ENCODE results near the gene CSAG2. TPM values are rescaled to one million over a fixed set of nuclear protein-coding genes. Genes with fewer than 3 reads are reported as not detected.
"Not testable (repeated sequence)": the region's sequence is repeated elsewhere in the genome, so short reads cannot be mapped to it uniquely, and the experiment has no call there.

The CSAG2 gene
- not detected for total RNA-seq (2021; fragmentation: NEBNext Ultra II Directional; extraction: Animal tissue kit (Norgen Biotek cat#: 25700))
- long read RNA-seq, result 0 reads

- not testable (repeated sequence) for H3K4me3 Mint-ChIP-seq; H3K27ac Mint-ChIP-seq; H3K4me1 Mint-ChIP-seq (ENCODE audit: low read depth); H3K9me3 Mint-ChIP-seq; DNase-seq; H3K27me3 Mint-ChIP-seq (ENCODE audit: insufficient read depth); H3K36me3 Mint-ChIP-seq (ENCODE audit: low read depth)
Observed at GRCh38 chrX:152709173-152709572, at the start of gene CSAG2. Gene CSAG2, minus strand, starts transcription at chrX:152709273. Its CDS starts 161 bp downstream, at chrX:152709112.

GRCh38 chrX:152754871-152755270 lies 45.8 kb upstream of the CSAG2 start:
- not testable (repeated sequence) for H3K27ac Mint-ChIP-seq; H3K4me1 Mint-ChIP-seq (ENCODE audit: low read depth); H3K27me3 Mint-ChIP-seq (ENCODE audit: insufficient read depth); H3K9me3 Mint-ChIP-seq; H3K36me3 Mint-ChIP-seq (ENCODE audit: low read depth); DNase-seq; H3K4me3 Mint-ChIP-seq

GRCh38 chrX:152753686-152754650 lies 44.9 kb upstream of the CSAG2 start, which contains the start of gene MAGEA2:
Gene MAGEA2, minus strand, starts transcription at chrX:152753842. Its CDS starts 2,479 bp downstream, at chrX:152751363.
- H3K9me3 Mint-ChIP-seq; H3K36me3 Mint-ChIP-seq (ENCODE audit: low read depth); H3K4me3 Mint-ChIP-seq; H3K4me1 Mint-ChIP-seq (ENCODE audit: low read depth); H3K27me3 Mint-ChIP-seq (ENCODE audit: insufficient read depth); H3K27ac Mint-ChIP-seq; DNase-seq: not testable (repeated sequence)

- TF ChIP-seq CTCF (IDR thresholded peaks at IDR 0.05), result no peak
- no peaks in the 10 kb centered on the region for H3K36me3 Mint-ChIP-seq (ENCODE audit: low read depth)
- H3K4me1 Mint-ChIP-seq (ENCODE audit: low read depth), result no peaks in the 10 kb centered on the region
- H3K4me3 Mint-ChIP-seq, result no peak overlapping the region
- H3K27ac Mint-ChIP-seq, result no peak overlapping the region
- H3K27me3 Mint-ChIP-seq (ENCODE audit: insufficient read depth), result peaks cover 2% of the 10 kb centered on the region
- H3K9me3 Mint-ChIP-seq, result no peaks in the 10 kb centered on the region
- no peak for DNase-seq
Observed at GRCh38 chrX:152738560-152738959, 29.5 kb upstream of the CSAG2 start.

- not testable (repeated sequence) for H3K4me3 Mint-ChIP-seq
Observed at GRCh38 chrX:152736528-152736927, 27.5 kb upstream of the CSAG2 start.

GRCh38 chrX:152735860-152736511 lies 26.9 kb upstream of the CSAG2 start:
- H3K27me3 Mint-ChIP-seq (ENCODE audit: insufficient read depth), result no peaks in the 10 kb centered on the region; the same call in 1 of the 2 replicates
- DNase-seq, result no peak
- no peak overlapping the region for H3K27ac Mint-ChIP-seq
- no peaks in the 10 kb centered on the region for H3K36me3 Mint-ChIP-seq (ENCODE audit: low read depth)
- TF ChIP-seq CTCF (IDR thresholded peaks at IDR 0.05), result no peak
- H3K9me3 Mint-ChIP-seq, result no peaks in the 10 kb centered on the region
- no peaks in the 10 kb centered on the region for H3K4me1 Mint-ChIP-seq (ENCODE audit: low read depth)
- H3K4me3 Mint-ChIP-seq, result no peak overlapping the region

More at GRCh38 chrX:152736528-152736927, 27.5 kb upstream of the CSAG2 start:
- not testable (repeated sequence) for H3K9me3 Mint-ChIP-seq; H3K36me3 Mint-ChIP-seq (ENCODE audit: low read depth); H3K4me1 Mint-ChIP-seq (ENCODE audit: low read depth); DNase-seq; H3K27me3 Mint-ChIP-seq (ENCODE audit: insufficient read depth); H3K27ac Mint-ChIP-seq

- DNase-seq, result no peak
- H3K9me3 Mint-ChIP-seq, result no peaks in the 10 kb centered on the region
- H3K4me1 Mint-ChIP-seq (ENCODE audit: low read depth), result no peaks in the 10 kb centered on the region
- no peaks in the 10 kb centered on the region; the same call in 1 of the 2 replicates for H3K27me3 Mint-ChIP-seq (ENCODE audit: insufficient read depth)
- H3K4me3 Mint-ChIP-seq, result no peak overlapping the region
- no peak overlapping the region for H3K27ac Mint-ChIP-seq
- no peaks in the 10 kb centered on the region for H3K36me3 Mint-ChIP-seq (ENCODE audit: low read depth)
- no peak for TF ChIP-seq CTCF (IDR thresholded peaks at IDR 0.05)
Observed at GRCh38 chrX:152735101-152735500, 26.0 kb upstream of the CSAG2 start.

- not testable (repeated sequence) for H3K4me1 Mint-ChIP-seq (ENCODE audit: low read depth); H3K36me3 Mint-ChIP-seq (ENCODE audit: low read depth); H3K27me3 Mint-ChIP-seq (ENCODE audit: insufficient read depth); H3K9me3 Mint-ChIP-seq; H3K27ac Mint-ChIP-seq; DNase-seq; H3K4me3 Mint-ChIP-seq
Observed at GRCh38 chrX:152734143-152734858, 25.2 kb upstream of the CSAG2 start.
